Glomerular endothelial cell (primary cell): Measurements from ENCODE around the gene UQCRFS1. TPM values are rescaled to one million over a fixed set of nuclear protein-coding genes. Genes with fewer than 3 reads are reported as not detected.
"Not testable (repeated sequence)": the region's sequence is repeated elsewhere in the genome, so short reads cannot be mapped to it uniquely, and the experiment has no call there.

Experiments used
- DNase-seq: peaks from one replicate; pipeline ENCODE4 v3.0.0-alpha.2; 2011; ENCODE audit warnings: low read depth, low spot score; ENCODE audit errors: extremely low read depth
- total RNA-seq: library from RNA; depleted of rRNA; stranded (reverse); fragments of >200 nt; gene quantifications from 2 replicates; pipeline ENCODE4 v1.2.3, GENCODE V29; 2015

UQCRFS1 gene
- total RNA-seq, 1 donor from 2014 or later, result 25.6 TPM

DNA sequence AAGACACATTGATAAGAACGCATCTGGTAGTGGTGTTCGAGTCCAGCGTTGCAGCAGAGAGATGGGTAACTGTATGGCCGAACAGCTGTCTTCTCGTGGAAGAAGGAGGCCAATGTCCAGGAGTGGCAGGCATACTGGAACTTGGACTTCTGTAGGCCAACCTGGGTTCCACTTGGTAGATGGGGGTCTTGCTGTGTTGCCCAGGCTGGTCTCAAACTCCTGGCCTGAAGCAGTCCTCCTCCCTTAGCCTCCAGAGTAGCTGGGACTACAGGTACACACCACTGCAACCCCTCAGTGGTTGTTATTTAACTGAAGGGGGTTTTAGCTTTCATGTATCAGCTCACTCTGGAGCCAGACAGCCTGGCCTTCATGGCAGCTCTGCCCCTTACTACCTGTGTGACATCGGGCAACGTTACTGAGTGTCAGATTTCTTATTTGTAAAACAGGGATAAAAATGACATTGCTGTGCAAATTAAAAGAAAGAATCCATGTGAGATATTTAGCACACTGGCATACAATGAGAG, 2.4 kb upstream of the UQCRFS1 start:
- no peak for DNase-seq

DNA sequence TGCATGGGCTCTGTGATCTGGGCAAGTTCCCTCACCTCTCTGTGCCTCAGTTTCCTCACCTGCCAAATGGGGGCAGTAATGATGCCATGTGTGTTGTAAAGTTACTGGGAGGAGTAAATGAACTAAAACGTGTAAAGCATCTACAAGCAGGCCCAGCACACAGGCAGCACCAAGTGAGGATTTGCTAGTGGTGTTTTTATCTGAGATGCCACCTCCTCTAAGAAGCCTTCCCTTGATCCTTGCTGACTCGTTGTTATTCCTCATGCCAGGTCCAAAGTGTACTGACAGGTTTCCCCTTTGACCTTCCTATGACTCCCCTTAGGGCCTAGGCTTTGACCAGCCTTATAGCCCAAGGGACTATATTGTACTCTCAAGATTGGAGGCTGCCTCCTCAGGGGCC, 1.5 kb upstream of the UQCRFS1 start:
- no peak for DNase-seq

DNA sequence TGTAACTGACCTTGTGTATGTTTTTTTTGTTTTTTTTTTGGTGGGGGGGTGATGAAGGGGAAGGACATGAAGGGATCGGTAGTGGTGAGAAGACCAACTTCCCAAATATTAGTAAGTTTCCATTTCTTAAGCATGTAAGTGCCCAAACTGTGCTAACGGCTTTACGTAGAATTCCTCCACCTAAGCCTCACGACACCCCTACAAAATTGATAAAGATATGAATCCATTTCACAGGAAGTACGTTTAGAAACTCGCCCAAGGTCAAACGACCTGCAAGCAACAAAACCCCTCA, 649 bp downstream of the UQCRFS1 start:
- no peak for DNase-seq

DNA sequence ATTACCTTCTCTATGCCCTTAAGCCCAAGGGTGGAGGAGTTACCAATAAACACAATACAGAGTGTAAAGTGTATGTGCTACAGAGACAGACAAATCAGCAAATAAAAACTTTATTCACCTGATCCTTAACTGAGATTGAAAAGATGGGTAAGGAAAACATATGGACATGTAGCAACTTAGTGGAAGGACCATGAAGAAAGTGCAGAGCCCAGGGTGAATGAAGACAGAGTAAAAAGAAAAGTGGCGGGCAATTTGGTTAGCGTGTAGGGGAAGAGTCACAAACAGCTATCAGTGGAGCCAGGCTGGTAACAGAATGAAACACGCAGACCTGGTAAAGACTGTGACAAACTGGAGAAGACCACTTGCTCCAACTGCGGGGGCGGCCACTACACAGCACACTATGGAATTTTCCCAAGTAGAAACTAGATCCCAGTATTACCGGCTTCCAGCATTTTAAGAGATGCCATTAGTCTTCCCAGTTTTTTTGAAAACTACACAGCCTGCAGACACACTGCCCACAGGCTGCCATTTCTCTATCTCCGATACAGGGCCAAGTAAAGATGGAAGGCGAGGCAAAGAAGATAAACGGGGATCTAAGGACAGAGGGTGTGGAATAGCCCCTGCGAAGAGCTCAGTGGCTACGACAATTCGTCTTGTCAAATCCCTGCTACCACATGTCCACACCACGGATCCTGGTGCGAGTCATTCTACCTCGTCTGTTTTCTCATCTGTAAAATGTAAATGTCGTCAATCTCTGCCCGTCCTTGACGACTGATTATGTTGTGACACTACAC, 1.2 kb downstream of the UQCRFS1 start:
- DNase-seq, result no peak

- DNase-seq, result not testable (repeated sequence)
These were observed 1.9 kb downstream of the UQCRFS1 start for GRCh38 chr19:29211041-29211440.

- DNase-seq, result not testable (repeated sequence)
These were observed 2.4 kb downstream of the UQCRFS1 start for GRCh38 chr19:29210502-29210901.

DNA sequence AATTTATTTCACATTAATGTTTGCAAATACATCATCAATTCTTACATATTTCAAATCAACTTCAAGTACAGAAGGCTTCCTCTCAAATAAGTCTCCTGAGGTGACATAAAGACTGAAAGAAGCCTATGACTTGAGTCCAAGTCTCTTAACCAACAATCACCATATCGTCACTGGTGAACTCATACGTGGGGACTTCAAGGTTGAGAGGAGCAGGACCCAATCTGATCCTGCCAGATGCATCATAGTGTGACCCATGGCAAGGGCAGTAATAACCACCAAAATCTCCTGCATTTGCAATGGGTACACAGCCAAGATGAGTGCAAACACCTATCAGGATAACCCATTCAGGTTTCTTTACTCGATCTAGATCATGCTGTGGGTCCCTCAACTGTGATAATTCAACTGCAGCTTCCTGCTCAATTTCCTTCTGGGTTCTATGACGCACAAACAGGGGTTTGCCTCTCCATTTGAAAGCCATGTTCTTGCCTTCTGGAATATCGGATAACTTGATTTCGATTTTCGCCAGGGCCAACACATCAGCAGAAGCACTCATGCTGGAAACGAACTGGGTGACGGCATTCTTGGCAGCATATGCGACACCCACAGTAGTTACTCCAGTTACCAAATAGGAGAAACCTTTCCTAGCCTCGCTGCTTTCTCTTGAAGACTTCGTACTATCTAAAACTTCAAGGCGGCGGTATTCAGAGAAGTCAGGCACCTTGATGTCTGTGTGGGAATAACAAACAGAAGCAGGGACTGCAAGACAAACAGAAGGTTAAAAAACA, 5.4 kb downstream of the UQCRFS1 start:
- not testable (repeated sequence) for DNase-seq

DNA sequence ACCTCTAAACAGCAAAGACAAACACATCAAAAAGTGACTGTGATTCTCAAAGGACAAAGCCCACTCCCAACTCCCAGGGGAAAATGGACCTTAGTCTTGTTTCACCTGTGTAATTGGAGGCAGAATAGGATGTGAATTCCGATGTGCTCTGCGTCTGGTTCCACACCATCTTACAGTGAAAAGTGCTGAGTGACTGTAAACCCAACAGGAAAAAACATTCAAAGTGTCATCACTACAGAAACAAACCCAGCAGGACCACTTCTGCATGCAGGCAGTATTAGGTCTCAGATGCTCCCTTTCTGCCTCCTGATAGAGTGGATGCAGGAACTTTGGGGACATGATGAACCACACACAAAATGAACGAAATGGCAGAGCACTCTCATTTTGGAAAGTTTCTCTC, 6.5 kb downstream of the UQCRFS1 start:
- DNase-seq, result no peak

GRCh38 chr19:29202281-29202680, 10.7 kb downstream of the UQCRFS1 start:
- no peak for DNase-seq

- no peak for DNase-seq
These were observed 11.1 kb downstream of the UQCRFS1 start for GRCh38 chr19:29201855-29202254.

GRCh38 chr19:29194658-29195057, 18.3 kb downstream of the UQCRFS1 start:
- DNase-seq, result no peak

- DNase-seq, result no peak
These were observed 19.8 kb downstream of the UQCRFS1 start for GRCh38 chr19:29193155-29193554.

DNA sequence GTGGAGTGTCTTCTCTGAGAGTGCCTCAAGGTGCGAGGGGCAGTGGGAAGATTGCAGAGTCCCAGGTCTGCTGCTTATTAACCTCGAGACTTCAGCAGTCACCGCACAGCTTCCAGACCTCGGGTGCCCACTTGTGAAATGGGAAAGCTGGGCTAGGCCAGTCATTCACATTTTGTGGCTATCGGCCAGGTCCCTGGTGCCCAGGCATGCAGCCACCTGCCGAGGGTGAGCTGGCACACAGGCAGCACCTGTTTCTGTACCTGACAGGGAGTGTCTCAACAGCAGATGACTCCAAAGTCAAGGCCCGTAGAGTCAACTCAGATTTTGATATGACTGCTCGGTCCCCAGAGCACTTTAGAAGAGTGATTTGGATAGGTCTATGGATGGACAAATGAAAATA, 21.9 kb downstream of the UQCRFS1 start:
- no peak for DNase-seq

GRCh38 chr19:29189033-29189360, 24.0 kb downstream of the UQCRFS1 start:
- DNase-seq, result no peak

- no peak for DNase-seq
These were observed 24.5 kb downstream of the UQCRFS1 start for GRCh38 chr19:29188289-29189032.

- DNase-seq, result no peak
These were observed 25.3 kb downstream of the UQCRFS1 start for GRCh38 chr19:29187676-29188075.

DNA sequence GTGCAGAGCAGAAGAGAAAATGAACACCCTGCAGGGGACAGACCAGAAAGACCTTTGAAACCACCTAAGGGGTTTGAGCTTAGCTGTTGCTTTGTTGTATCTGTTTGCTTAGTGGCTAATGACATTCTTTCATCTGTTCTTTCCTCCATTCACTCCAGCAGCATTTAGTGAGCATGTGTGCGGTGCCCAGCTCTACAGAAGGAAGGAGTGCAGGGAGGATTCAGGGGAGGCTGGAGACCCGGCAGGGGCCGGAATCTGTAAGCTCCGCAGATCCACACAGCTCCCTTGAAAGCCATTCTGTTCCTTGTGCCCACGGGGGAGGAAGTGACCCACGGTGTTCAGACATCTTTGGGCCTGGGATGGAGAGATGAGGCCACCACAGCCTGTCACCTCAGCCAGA, 27.5 kb downstream of the UQCRFS1 start:
- DNase-seq, result no peak

DNA sequence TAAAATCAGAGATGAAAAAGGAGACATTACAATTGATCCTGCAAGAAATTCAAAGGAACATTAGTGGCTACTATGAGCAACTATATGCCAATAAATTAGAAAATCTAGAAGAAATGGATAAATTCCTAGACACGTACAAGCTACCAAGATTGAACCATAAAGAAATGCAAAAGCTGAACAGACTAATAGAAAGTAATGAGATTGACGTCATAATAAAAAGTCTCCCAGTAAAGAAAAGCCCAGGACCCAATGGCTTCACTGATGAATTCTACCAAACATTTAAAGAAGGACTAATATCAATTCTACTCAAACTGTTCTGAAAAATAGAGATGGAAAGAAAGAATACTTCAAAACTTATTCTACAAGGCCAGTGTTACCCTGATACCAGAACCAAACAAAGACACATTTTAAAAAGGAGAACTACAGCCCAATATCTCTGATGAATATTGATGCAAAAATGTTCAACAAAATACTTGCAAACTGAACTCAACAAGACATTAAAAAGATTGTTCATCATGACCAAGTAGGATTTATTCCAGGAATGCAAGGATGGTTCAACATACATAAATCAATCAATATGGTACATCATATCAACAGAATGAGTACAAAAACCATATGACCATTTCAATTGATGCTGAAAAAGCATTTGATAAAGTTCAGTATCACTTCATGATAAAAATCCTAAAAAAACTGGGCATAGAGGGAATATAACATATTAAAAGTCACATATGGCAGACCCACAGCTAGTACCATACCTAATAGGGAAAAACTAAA, 35.8 kb downstream of the UQCRFS1 start:
- no peak for DNase-seq

DNA sequence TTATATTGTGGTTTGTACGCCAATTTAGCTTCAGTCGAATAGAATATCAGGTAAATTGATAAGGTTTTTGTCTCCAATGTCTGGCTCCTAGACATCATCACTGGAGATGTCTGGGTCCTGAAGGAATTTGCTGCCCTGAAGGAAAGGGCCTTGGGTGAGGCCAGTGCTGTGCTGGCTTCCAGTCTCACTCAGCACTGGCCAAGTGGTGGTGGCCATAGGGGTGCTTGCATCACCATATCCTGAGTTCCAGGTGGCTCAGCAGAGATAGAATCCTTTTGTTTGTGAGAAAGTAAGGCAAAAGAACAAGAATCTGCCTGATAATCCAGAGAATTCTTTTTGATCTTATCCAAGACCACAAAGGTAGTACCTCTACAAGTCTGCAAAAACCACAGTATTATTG, 39.1 kb downstream of the UQCRFS1 start:
- no peak for DNase-seq

DNA sequence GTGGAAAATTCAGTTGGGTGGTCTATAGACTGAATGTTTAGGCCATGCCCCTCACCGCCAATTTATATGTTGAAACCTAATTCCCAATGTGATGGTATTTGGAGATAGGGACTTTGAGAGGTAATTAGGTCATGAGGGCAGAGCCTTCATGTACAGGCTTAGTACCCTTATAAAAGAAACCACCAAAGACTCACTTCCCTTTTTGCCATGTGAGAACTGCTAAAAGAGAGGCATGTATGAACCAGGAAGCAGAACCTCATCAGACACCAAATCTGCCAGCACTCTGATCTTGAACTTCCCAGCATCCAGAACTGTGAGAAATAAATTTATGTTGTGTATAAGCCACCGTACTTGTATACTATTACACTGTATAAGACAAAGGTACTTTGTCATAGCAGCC, 40.6 kb downstream of the UQCRFS1 start:
- DNase-seq, result no peak

GRCh38 chr19:29171525-29171924, 41.4 kb downstream of the UQCRFS1 start:
- DNase-seq, result no peak
